Activated naive CD4-positive, alpha-beta T cell treated with anti-CD3 and anti-CD28 coated beads, Interleukin-2, amount 50 U/mL, for 72 hours (primary cell): ENCODE results near the gene ZNF853. TPM values are rescaled to one million over a fixed set of nuclear protein-coding genes. Genes with fewer than 3 reads are reported as not detected.
A peak's percentile ranks its signal among the peaks of the same experiment; 100 is the strongest.
"Not testable (repeated sequence)": the region's sequence is repeated elsewhere in the genome, so short reads cannot be mapped to it uniquely, and the experiment has no call there.

Experiments used
- ATAC-seq, 2 donors: fragments of 150-1000 bp; cut with Tn5 transposase; 2 replicates each; pipeline ENCODE4 v1.10.0; 2021; ENCODE audit warnings: mild to moderate bottlenecking in 2 of 2, moderate library complexity in 2 of 2
- DNase-seq, 2 donors: peaks; one replicate each; pipeline ENCODE4 v3.0.0; 2021 to 2022; ENCODE audit warnings: low spot score in 2 of 2
- H3K27ac Mint-ChIP-seq, 2 donors: one replicate each; pipeline ENCODE4 v1.8.0; 2022; ENCODE audit warnings: mild to moderate bottlenecking in 2 of 2, mixed read lengths in 2 of 2
- H3K36me3 Mint-ChIP-seq, 2 donors: one replicate each; pipeline ENCODE4 v1.8.0; 2022; ENCODE audit warnings: mixed read lengths in 2 of 2
- H3K9me3 Mint-ChIP-seq, 2 donors: one replicate each; pipeline ENCODE4 v1.8.0; 2022; ENCODE audit warnings: mixed read lengths in 2 of 2
- total RNA-seq, 2 donors: library from RNA; stranded (reverse); gene quantifications; one replicate each; pipeline ENCODE4 v1.2.3, GENCODE V29; 2022

The ZNF853 gene
- total RNA-seq, 2 donors from 2014 or later, result 0.89 to 1.7 TPM

DNA sequence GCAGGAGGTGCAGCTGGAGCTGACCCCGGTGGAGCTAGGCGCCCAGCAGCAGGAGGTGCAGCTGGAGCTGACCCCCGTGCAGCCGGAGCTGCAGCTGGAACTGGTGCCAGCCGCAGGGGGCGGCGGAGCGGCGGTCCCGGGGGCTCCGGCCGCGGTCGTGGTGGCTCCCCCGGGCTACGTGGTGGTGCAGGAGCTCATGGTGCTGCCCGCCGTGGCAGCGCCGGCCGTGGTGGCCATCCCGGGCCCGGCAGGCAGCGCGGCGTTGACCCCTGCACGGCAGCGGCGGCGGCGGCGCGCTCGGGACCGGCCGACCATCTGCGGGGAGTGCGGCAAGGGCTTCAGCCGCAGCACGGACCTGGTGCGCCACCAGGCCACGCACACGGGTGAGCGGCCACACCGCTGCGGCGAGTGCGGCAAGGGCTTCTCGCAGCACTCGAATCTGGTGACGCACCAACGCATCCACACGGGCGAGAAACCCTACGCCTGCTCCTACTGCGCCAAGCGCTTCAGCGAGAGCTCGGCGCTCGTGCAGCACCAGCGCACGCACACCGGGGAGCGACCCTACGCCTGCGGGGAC is 6.8 kb downstream of the ZNF853 start:
- Mint-ChIP-seq H3K27ac (no peak overlapping the region), H3K36me3 (peaks cover 9 to 14% of the 10 kb centered on the region in 2 donors), H3K9me3 (no peaks in the 10 kb centered on the region)
- DNase-seq (no peak), ATAC-seq (no peak)

- H3K36me3 Mint-ChIP-seq, result peaks cover 9 to 14% of the 10 kb centered on the region in 2 donors
- ATAC-seq, result peak; percentile 22 to 82
- H3K27ac Mint-ChIP-seq, result peak overlapping the region; percentile 79 to 89
- no peaks in the 10 kb centered on the region for H3K9me3 Mint-ChIP-seq
- DNase-seq, result no peak
Measured at GRCh38 chr7:6623589-6624245, 8.3 kb downstream of the ZNF853 start.

GRCh38 chr7:6624246-6624611 is 8.8 kb downstream of the ZNF853 start:
- no peak for ATAC-seq
- no peaks in the 10 kb centered on the region for H3K9me3 Mint-ChIP-seq
- peaks cover 9 to 14% of the 10 kb centered on the region in 2 donors for H3K36me3 Mint-ChIP-seq
- H3K27ac Mint-ChIP-seq, result peak overlapping the region; percentile 79 to 89
- no peak for DNase-seq

GRCh38 chr7:6628045-6628444 is 12.6 kb downstream of the ZNF853 start:
- Mint-ChIP-seq H3K27ac (no peak overlapping the region), H3K36me3 (peaks cover 0 to 3% of the 10 kb centered on the region in 2 donors), H3K9me3 (no peaks in the 10 kb centered on the region)
- ATAC-seq (no peak), DNase-seq (no peak)

- H3K27ac Mint-ChIP-seq, result no peak overlapping the region
- H3K9me3 Mint-ChIP-seq, result no peaks in the 10 kb centered on the region
- DNase-seq, result no peak
- H3K36me3 Mint-ChIP-seq, result no peaks in the 10 kb centered on the region
- ATAC-seq, result no peak
Measured at GRCh38 chr7:6630007-6630849, 14.8 kb downstream of the ZNF853 start.

- Mint-ChIP-seq H3K9me3 (no peaks in the 10 kb centered on the region), H3K27ac (peak overlapping the region; percentile 3 to 65), H3K36me3 (no peaks in the 10 kb centered on the region)
- DNase-seq, result no peak
- ATAC-seq, result peak; percentile 52 to 71
Measured at GRCh38 chr7:6631605-6632004, 16.2 kb downstream of the ZNF853 start.

GRCh38 chr7:6634021-6634420 is 18.6 kb downstream of the ZNF853 start:
- H3K27ac Mint-ChIP-seq, result peak overlapping the region in 1 of 2 donors; percentile 56
- ATAC-seq (no peak), DNase-seq (no peak)
- peaks cover 11 to 13% of the 10 kb centered on the region in 2 donors for H3K36me3 Mint-ChIP-seq
- H3K9me3 Mint-ChIP-seq, result no peaks in the 10 kb centered on the region

DNA sequence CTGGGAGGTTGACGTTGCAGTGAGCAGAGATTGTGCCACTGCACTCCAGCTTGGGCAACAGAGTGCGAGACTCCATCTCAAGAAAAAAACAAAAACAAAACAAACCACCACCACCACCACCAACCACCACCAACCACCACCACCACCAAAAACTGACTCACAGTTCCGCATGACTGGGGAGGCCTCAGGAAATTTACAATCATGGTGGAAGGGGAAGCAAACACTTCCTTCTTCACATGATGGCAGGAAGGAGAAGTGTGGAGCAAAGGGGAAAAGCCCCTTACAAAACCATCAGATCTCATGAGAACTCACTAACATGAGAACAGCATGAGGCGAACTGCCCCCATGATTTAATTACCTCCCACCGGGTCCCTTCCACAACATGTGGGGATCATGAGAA is 19.6 kb downstream of the ZNF853 start:
- not testable (repeated sequence) for ATAC-seq, DNase-seq
- peaks cover 16 to 22% of the 10 kb centered on the region in 2 donors for H3K36me3 Mint-ChIP-seq

GRCh38 chr7:6636741-6637543 is 21.5 kb downstream of the ZNF853 start, which contains the start of gene ZNF316:
TSS of gene ZNF316 (plus strand) at chr7:6637318. CDS start at chr7:6642410, 5,092 bp downstream.
- peaks cover 19 to 27% of the 10 kb centered on the region in 2 donors for H3K36me3 Mint-ChIP-seq

More for the DNA sequence above, 19.6 kb downstream of the ZNF853 start:
- H3K9me3 Mint-ChIP-seq, H3K27ac Mint-ChIP-seq: not testable (repeated sequence)

DNA sequence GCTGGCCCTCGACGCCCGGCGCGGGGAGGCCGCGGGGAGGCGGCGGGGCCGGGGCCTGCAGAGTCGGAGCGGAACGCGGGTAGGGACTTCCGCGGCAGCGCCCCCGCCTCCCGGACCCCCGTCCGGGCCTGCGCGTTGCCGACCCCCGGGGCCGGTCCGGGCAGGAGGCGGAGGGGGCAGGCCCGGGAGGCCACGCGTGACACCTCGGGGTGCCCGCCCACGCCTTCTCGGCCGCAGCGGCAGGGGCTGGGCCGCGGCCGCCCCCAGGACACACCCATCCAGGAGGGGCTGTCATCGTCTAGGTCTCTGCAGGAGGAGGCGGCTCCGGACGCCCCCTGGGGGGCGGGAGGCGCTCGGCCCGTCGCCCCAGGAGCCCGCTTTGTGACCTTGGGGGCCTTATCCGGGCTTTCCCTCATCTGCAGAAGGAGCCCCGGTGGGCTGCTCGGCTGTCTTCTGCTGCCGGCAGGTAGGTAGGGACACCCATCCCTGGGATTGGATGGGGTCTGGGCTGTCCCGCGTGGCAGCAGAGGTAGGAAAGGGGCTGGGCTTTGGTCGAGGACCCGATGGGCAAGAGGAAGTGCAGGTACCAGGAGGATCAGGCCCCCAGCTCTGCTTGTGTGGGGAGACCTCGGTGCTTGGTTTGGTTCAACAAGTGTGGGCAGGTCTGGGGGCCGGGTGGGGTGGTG is 22.3 kb downstream of the ZNF853 start:
- peaks cover 19 to 27% of the 10 kb centered on the region in 2 donors for H3K36me3 Mint-ChIP-seq
- H3K27ac Mint-ChIP-seq, result peak overlapping the region; percentile 81 to 96
- no peaks in the 10 kb centered on the region for H3K9me3 Mint-ChIP-seq
- DNase-seq (peak; percentile 60 to 74), ATAC-seq (peak; percentile 61 to 83)

More at GRCh38 chr7:6636741-6637543, 21.5 kb downstream of the ZNF853 start, which contains the start of gene ZNF316:
- ATAC-seq (peak; percentile 77 to 81), DNase-seq (peak; percentile 70 to 75)
- Mint-ChIP-seq H3K27ac (peak within 1 kb of the TSS; percentile 83 to 96), H3K9me3 (no peaks in the 10 kb centered on the region)

DNA sequence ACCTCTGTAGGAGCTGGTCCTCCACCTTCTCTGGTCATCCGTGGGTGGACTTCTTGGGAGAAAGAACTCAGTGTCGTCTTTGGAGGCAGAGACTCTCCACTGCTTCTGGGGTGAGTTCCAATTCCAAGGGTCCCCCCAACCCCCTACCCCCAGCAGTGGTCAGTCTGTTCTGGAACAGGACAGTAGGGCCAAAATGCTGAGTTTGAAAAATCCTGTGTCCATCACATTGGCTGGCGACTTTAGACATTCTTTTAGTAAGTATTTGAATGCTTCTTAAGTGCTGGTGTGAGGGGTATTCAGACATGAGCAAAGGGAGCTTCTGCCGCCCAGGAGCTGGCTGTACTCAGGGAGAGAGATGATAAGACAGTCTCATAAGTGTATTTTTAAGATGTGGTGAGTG is 23.6 kb downstream of the ZNF853 start:
- Mint-ChIP-seq H3K27ac (peak overlapping the region; percentile 55 to 81), H3K9me3 (no peaks in the 10 kb centered on the region), H3K36me3 (peaks cover 19 to 27% of the 10 kb centered on the region in 2 donors)
- DNase-seq, result no peak
- ATAC-seq, result no peak

DNA sequence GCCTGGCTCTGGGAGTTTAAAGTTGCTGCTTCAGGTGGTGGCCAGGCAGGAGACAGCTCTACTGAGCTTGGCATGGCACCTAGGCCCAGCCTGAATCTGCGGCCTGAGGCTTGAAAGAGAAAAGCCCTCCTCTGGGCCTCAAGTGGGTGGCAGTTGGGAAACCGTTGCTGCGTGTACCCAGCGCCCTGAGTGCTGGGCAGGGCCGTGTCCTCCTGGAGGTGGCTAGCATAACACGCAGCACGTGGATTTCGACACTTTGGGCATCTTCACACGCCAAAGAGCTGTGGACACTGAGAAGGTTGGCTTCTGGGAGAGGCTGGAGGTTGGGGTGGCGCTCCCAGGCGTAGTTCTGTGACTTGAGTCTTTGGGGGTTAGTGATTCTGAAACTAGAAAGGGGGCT is 24.2 kb downstream of the ZNF853 start:
- ATAC-seq (no peak), DNase-seq (no peak)
- H3K36me3 Mint-ChIP-seq, result peaks cover 19 to 27% of the 10 kb centered on the region in 2 donors
- H3K9me3 Mint-ChIP-seq, result no peaks in the 10 kb centered on the region
- H3K27ac Mint-ChIP-seq, result peak overlapping the region; percentile 81 to 85

DNA sequence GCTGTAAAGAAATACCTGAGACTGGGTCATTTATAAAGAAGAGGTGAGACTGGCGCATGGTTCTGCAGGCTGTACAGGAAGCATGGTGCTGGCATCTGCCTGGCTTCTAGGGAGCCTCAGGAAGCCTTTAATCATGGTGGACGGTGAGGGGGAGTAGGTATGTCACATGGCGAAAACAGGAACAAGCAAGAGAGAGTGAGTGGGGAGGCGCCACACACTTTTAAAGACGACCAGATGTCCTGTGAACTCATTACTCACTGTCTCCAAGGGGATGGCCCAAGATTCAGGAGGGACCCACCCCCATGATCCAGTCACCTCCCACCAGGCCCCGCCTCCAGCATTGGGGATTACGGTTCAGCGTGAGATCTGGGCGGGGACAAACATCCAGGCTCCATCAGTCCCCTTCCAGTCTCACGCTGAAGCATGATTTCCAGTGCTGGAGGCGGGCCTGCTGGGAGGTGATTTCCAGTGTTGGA is 24.9 kb downstream of the ZNF853 start:
- peak overlapping the region; percentile 81 to 85 for H3K27ac Mint-ChIP-seq

DNA sequence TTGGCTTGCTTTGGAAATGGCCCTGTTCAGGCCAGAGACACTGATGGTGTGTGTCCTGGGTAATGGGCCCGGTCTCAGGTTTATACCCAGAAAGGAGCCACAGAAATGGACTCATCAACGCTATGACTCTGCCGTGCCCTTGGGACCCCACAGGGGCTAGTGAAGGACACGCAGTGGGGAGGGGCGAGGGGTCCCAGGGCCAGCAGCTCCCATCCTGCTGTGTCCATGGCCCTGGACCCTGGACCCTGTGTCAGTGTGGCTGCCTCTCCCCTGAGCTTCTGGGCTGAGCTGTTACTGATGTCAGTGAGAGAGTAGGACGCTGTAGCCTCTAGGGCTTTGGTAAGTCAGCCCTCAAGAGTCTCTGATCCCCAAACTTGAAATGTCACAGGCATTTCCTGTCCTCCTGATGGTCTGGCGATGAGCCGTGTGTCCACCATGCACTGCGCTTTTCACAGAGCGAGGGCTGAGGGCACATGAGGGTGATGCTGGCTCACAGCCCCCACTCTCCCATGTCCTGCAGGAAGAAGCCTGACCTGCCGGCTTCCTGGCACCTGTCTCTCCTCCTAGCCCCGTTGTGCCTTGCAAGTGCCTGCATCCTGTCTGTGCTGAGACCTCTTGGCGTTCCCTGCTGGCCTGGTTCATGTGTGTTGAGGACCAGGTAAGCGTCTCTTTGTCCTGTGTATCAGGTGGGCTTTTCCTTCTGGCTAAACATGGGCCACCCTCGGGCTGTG is 26.1 kb downstream of the ZNF853 start:
- H3K36me3 Mint-ChIP-seq, result peaks cover 19 to 32% of the 10 kb centered on the region in 2 donors
- peak overlapping the region in 1 of 2 donors; percentile 66 for H3K27ac Mint-ChIP-seq
- H3K9me3 Mint-ChIP-seq, result no peaks in the 10 kb centered on the region

More for the DNA sequence above, 24.9 kb downstream of the ZNF853 start:
- DNase-seq (no peak), ATAC-seq (peak in 1 of 2 donors; percentile 44)
- peaks cover 19 to 27% of the 10 kb centered on the region in 2 donors for H3K36me3 Mint-ChIP-seq
- no peaks in the 10 kb centered on the region for H3K9me3 Mint-ChIP-seq

GRCh38 chr7:6642239-6642839 is 26.9 kb downstream of the ZNF853 start:
- Mint-ChIP-seq H3K27ac (peak overlapping the region; percentile 39 to 79), H3K9me3 (no peaks in the 10 kb centered on the region), H3K36me3 (peaks cover 19 to 37% of the 10 kb centered on the region in 2 donors)
- no peak for DNase-seq
- no peak for ATAC-seq

More for the DNA sequence above, 26.1 kb downstream of the ZNF853 start:
- no peak for DNase-seq
- no peak for ATAC-seq
